HG03460 (cell line): ENCODE data around the gene FMC1.
A peak's percentile ranks its signal among the peaks of the same experiment; 100 is the strongest.
"Not testable (repeated sequence)": the region's sequence is repeated elsewhere in the genome, so short reads cannot be mapped to it uniquely, and the experiment has no call there.

Experiments
- ATAC-seq: cut with Tn5 transposase; IDR thresholded peaks from one replicate; pipeline ENCODE4 v1.9.1; 2021; ENCODE audit not compliant: unreplicated experiment

Gene FMC1

GRCh38 chr7:139340037-139340807, 915 bp upstream of the FMC1 start:
- ATAC-seq: peak; percentile 75

- no peak for ATAC-seq
Observed at GRCh38 chr7:139340808-139341057, 404 bp upstream of the FMC1 start.

- no peak for ATAC-seq
Observed at GRCh38 chr7:139341776-139342226, 664 bp downstream of the FMC1 start.

GRCh38 chr7:139345042-139345441, 3.9 kb downstream of the FMC1 start:
- ATAC-seq: no peak

- no peak for ATAC-seq
Observed at GRCh38 chr7:139351027-139351426, 9.9 kb downstream of the FMC1 start.

GRCh38 chr7:139354729-139355128, 13.6 kb downstream of the FMC1 start:
- ATAC-seq: no peak

GRCh38 chr7:139355320-139355719, 14.2 kb downstream of the FMC1 start:
- no peak for ATAC-seq

GRCh38 chr7:139357729-139358506, 16.8 kb downstream of the FMC1 start:
- not testable (repeated sequence) for ATAC-seq

- peak; percentile 12 for ATAC-seq
Observed at GRCh38 chr7:139358541-139359365, 17.6 kb downstream of the FMC1 start.

GRCh38 chr7:139359366-139360209, 18.5 kb downstream of the FMC1 start, which contains the start of gene LUC7L2:
Gene LUC7L2, plus strand, starts transcription at chr7:139359894. Its CDS starts 368 bp downstream, at chr7:139360262.
- peak; percentile 70 for ATAC-seq

GRCh38 chr7:139360210-139360947, 19.2 kb downstream of the FMC1 start:
- peak; percentile 77 for ATAC-seq

GRCh38 chr7:139360948-139361307, 19.8 kb downstream of the FMC1 start:
- no peak for ATAC-seq

- ATAC-seq: no peak
Observed at GRCh38 chr7:139361523-139361922, 20.4 kb downstream of the FMC1 start.

- no peak for ATAC-seq
Observed at GRCh38 chr7:139362302-139362701, 21.2 kb downstream of the FMC1 start.

- ATAC-seq: no peak
Observed at GRCh38 chr7:139362981-139363380, 21.8 kb downstream of the FMC1 start.

GRCh38 chr7:139365336-139365735, 24.2 kb downstream of the FMC1 start:
- no peak for ATAC-seq

- no peak for ATAC-seq
Observed at GRCh38 chr7:139366400-139366799, 25.3 kb downstream of the FMC1 start.

- ATAC-seq: no peak
Observed at GRCh38 chr7:139367438-139368155, 26.5 kb downstream of the FMC1 start.

- ATAC-seq: no peak
Observed at GRCh38 chr7:139370301-139370942, 29.3 kb downstream of the FMC1 start.
